Measurements from ENCODE around the gene ENDOV.

The ENDOV gene

GRCh38 chr17:80414803-80415625, at the start of gene ENDOV:
TSS of gene ENDOV (plus strand) at chr17:80415167. CDS start at chr17:80415195, 28 bp downstream.
- peak; percentile 65 to 99 (median 93) for DNase-seq

DNA sequence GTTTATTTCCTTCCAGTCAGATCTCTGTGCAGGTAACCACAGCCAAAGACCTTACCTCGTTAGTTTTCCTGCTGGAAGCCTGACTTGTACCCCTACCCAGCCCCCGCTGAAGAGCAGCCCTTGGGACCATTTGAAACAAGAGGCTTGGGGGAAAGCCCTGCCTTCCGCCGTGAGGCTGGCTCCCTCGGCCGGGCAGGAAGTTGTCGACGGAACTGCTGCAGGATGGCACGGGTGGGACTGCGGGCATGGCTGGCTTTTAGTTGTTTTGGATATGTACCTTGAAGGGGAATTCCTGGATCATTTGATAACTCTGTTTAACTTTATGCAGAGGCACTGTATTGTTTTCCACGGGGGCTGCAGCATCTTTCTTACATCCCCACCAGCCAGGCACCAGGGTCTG, 49.0 kb upstream of the ENDOV start:
- DNase-seq = no peak

DNA sequence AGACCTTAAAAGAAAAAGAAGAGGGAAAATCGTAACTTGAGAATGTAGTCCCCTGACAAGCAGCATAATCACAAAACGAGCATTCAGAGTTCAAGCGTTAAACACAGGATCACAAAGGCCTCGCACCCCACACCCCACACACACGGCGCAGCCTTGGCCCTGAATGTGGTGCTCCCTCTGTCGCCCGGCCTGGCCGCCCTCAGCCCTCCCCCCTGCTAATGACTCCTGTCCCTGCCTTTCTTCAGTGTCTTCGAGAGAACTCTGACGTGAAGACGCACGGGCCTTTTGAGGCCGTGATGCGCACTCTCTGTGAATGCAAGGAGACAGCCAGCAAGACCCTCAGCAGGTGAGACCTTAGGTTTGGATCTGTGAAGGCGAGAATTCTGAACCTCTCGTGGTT, 47.5 kb upstream of the ENDOV start:
- no peak for DNase-seq

- DNase-seq = no peak
Observed at GRCh38 chr17:80371196-80371595, 43.8 kb upstream of the ENDOV start.

GRCh38 chr17:80372456-80372855, 42.5 kb upstream of the ENDOV start:
- DNase-seq = no peak

DNA sequence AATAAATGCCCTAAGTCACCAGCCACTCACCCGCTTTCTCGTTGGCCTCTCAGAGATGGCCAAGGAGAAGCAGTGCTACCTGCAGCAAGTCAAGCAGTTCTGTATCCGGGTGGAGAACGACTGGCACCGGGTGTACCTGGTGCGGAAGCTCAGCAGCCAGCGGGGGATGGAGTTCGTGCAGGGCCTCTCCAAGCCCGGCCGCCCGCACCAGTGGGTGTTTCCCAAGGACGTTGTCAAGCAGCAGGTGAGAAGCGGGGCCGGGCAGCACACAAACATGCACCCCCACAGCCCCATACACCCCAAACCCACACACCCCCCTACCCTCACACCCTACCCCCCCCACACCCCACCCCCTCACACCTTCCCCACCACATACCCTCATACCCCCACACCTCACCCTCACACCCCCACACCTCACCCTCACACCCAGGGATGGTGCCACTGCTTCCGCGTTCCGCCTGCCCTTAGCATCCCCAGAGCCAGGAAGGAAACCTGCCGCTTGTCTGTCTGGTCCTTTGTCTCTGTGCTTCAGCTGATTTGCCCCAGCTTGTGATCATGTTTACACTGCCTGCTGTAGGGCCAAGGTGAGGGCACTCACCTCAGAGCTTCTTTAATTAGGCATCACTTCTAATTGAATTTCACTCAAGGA, 41.9 kb upstream of the ENDOV start:
- DNase-seq = no peak

DNA sequence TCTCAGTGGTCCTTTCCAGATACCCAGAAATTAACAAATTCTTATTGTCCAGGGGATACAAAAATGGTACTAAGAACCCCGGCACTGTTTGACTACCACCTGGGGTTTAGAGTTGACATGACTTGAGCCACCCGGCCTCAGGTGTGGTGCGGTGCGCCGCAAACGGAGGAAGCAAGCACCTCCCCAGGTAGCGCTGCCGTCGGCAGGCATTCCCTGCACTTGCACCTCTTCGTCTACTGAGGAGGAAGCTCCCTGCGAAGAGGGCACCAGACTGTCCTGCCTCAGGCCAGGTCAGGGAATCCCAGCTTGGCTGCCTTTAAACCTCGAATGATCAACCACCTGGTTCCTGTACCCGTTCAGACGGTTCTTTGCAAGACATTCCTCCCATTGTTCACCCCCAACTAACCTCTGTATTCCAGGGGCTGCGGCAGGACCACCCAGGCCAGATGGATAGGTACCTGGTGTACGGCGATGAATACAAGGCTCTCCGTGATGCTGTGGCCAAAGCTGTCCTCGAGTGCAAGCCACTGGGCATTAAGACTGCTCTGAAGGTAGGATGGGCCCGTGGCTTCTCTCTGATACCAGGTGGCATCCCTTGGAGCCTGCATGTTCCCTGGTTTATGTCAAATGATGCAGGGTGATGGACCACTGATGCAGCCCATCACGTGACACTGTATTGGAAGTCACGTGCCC, 40.8 kb upstream of the ENDOV start:
- no peak for DNase-seq

GRCh38 chr17:80374732-80375585, 40.0 kb upstream of the ENDOV start:
- DNase-seq = peak in 1 of 58 donors; percentile 9

- no peak for DNase-seq
Observed at GRCh38 chr17:80376531-80376930, 38.4 kb upstream of the ENDOV start.

DNA sequence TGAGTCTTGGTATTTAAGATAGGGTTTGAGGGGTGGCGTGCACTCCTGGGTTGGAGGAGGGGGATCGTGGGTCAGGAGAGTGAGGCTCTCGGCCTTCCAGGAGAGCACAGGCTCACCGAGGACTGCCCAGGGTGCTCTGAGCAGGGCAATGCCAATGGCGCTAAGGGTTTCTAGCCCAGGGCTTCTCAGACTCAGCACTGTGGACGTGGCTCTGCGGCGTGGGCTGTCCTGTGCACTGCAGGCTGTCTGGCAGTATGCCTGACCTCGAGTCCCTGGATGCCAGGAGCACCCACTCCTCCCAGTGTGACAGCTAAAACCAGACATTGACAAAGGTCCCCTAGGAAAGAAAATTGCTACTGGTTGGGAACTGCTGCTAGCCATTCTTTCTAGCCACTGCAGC, 37.2 kb upstream of the ENDOV start:
- no peak for DNase-seq

GRCh38 chr17:80379348-80379747, 35.6 kb upstream of the ENDOV start:
- DNase-seq = no peak

DNA sequence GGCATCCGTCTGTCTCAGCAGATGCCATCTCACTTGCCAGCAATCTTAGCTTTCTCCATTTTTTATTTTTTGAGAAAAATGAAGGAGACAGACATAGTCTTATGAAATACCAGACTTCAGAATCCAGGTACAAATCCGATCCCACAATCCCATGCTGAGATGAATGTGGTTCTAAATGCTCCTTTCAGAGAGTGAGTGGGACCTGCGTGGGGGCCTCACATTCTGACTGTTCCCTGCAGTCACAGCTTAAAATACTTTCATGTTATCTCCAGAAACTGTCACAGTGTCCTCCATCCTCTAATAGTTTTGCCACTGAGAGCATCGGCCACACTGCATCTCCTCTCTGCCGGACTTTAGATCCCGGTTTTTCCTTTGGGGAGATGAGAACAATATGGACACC, 34.9 kb upstream of the ENDOV start:
- no peak for DNase-seq

- no peak for DNase-seq
Observed at GRCh38 chr17:80380555-80381002, 34.4 kb upstream of the ENDOV start.

DNA sequence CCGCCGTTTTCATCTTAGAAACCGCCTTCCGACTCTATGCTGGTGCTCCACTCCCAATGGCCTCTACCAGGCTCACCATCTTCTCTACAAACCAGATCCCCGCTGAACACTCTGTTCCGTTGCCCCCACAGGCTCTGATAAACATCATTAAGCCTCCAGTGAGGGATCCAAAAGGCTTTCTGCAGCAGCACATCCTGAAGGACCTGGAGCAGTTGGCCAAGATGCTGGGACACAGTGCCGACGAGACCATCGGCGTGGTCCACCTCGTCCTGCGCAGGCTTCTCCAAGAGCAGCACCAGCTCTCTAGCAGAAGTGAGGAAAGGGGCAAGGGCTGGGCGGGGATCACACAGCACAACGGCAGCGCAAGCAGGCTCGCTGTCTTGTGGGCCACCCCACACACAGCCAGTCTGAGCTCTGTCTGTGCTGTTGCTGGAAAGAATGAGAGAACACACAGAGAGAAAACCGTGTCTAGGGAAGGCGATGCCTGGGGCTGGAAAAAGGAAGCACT, 33.5 kb upstream of the ENDOV start:
- DNase-seq = no peak

GRCh38 chr17:80382446-80382845, 32.5 kb upstream of the ENDOV start:
- DNase-seq = no peak

GRCh38 chr17:80382956-80383355, 32.0 kb upstream of the ENDOV start:
- DNase-seq = no peak

DNA sequence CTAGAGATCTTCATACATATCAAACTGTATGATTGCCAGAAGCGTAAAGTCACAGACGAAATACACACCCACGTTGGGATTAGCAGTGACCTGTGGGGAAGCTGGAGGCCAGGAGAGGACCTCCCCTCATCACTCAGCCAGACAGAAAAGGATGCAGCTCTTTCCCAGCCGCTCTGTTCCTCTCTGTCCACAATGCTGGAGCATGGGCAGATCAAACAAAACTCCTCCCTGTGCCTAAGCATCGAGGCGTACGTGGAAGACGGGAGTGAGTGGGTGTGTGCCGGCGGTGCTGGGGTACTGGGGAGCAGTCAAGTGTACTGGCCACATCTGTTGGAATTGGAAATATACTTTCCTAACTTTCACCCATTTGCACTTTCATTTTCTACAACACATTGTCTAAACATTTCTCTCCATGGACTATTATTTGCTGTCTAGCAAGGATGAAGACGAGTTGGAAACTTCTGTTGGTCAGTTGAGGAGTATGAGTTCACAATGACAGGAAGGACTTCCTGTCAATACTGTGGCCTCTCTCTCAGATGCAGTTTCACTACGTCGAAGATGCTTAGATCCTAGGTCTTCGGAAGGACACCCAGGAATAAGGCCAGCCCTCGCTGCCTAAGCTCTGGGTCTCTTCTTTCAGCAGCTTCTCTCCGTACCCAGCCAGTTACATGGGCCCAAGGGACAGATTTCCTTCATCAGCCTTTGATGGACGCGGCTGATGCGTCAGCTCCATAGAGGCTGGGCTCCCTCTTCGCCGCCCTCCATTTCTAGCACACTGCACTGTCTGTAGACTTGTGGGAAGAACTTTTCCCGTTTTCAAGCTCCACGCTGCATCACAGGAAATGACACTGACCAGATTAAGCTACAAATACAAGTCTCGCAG, 30.6 kb upstream of the ENDOV start:
- no peak for DNase-seq

DNA sequence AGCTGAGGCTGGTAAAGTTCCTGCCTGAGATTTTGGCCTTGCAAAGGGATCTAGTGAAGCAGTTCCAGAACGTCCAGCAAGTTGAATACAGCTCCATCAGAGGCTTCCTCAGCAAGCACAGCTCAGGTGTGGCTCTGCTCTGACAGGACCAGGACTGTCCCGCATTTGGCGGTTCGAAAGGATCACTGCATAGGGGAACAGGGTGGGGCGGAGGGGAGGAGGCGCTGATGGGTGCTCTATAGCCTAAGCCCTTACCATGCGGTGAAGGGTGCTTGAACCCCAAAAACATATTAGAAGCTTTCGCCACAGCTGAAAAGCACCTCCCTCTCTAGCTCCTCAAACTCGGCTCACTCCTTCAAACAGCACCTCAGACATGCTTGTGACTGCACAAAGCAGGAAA, 29.9 kb upstream of the ENDOV start:
- DNase-seq = no peak

DNA sequence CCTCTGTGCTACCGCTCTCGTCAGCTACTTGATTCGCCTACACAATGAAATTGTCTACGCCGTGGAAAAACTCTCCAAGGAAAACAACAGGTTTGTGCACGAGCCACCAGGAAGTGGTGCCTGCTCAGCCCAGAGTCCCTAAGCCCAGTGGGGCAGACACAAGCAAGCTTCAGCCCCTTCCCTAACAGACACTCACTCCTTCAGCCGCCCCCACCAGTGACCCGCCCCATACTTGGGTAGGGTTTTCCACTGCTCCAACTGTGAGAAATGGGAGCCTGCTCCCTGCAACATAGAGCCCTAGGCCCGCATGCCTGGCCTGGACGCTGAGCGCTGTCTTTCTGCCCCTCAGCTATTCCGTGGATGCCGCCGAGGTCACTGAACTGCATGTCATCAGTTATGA, 28.6 kb upstream of the ENDOV start:
- DNase-seq = no peak

DNA sequence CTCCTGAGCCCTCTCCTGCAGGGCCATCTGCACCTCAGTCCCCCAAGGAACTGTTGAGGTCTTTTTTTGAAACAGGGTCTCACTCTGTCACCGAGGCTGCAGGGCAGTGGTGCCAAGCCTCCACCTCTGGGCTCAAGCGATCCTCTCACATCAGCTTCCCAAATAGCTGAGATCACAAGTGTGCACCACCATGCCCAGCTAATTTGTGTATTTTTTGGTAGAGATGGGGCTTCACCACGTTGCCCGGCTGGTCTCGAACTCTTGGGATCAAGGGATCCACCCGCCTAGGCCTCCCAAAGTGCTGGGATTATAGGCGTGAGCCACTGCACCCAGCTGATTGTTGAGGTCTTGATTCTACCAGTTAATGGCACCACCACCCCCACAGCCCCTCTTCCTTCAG, 27.9 kb upstream of the ENDOV start:
- DNase-seq = no peak
